Measurements from ENCODE around the gene MTHFD1.

GRCh38 chr14:64454671-64455070 is 66.5 kb downstream of the MTHFD1 start:
- TF ChIP-seq CTCF (IDR thresholded peaks at IDR 0.05) = no peak
- no peak for TF ChIP-seq EP300 (IDR thresholded peaks at IDR 0.05)
- no peak for TF ChIP-seq POLR2AphosphoS5 (IDR thresholded peaks at IDR 0.05)

Data from sigmoid colon (tissue), 4 donors.